Esophagus muscularis mucosa (tissue), 4 donors: ENCODE results near the gene PAPSS1.

Experiments
- EP300 ChIP-seq: sonication (generic); formaldehyde crosslinking; IDR thresholded peaks from one replicate; pipeline ENCODE4 v1.6.1; 2017; ENCODE audit warnings: antibody characterized with exemption
- POLR2A ChIP-seq: fragments of 450-650 bp; IDR thresholded peaks from one replicate; pipeline ENCODE4 v1.6.1; 2017; ENCODE audit warnings: antibody characterized with exemption, moderate library complexity, mild to moderate bottlenecking, low read depth
- POLR2AphosphoS5 ChIP-seq, 2 donors: sonication (generic); formaldehyde crosslinking; IDR thresholded peaks; one replicate each; pipeline ENCODE4 v1.6.1; 2017; ENCODE audit warnings: antibody characterized with exemption in 2 of 2
- TF ChIP-seq, protein P1 (sequence below), 3 experiments: fragments of 200-600 bp in 2 of 3; fragments of 450-650 bp in 1 of 3; sonication (generic) in 2 of 3; IDR thresholded peaks; one replicate each; pipeline ENCODE4 v1.5.1; 2017 to 2019; ENCODE audit warnings: antibody characterized with exemption in 3 of 3, mild to moderate bottlenecking in 2 of 3, moderate library complexity in 1 of 3

DNA sequence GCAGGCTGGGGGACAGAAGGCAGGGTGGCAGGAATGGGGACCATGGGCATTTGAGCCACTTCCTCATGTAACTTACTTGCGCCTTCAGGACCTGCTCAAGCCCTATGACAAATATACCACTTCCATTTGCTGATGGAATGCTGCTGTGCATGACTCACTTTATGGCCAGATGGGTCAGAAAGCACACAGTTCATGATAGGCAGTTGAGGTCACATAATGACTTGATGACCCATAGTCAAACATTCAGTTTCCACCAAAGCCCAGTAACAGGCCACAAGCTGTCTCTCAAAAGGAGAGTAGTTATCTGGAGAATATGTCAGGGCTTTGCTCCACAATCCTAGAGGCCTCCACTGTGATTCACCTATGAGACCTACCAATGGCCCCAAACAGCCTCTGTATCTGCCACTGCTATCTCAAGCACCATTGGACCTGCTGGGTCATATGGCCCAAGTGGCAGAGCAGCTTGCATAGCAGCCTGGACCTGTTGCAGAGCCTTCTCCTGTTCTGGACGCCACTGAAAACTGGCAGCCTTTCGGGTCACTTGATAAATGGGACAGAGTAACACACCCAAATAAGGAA lies 5.3 kb upstream of the PAPSS1 start:
- TF ChIP-seq, protein P1, sequence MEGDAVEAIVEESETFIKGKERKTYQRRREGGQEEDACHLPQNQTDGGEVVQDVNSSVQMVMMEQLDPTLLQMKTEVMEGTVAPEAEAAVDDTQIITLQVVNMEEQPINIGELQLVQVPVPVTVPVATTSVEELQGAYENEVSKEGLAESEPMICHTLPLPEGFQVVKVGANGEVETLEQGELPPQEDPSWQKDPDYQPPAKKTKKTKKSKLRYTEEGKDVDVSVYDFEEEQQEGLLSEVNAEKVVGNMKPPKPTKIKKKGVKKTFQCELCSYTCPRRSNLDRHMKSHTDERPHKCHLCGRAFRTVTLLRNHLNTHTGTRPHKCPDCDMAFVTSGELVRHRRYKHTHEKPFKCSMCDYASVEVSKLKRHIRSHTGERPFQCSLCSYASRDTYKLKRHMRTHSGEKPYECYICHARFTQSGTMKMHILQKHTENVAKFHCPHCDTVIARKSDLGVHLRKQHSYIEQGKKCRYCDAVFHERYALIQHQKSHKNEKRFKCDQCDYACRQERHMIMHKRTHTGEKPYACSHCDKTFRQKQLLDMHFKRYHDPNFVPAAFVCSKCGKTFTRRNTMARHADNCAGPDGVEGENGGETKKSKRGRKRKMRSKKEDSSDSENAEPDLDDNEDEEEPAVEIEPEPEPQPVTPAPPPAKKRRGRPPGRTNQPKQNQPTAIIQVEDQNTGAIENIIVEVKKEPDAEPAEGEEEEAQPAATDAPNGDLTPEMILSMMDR (IDR thresholded peaks at IDR 0.05): no peak
- no peak for TF ChIP-seq POLR2A
- no peak for TF ChIP-seq POLR2AphosphoS5 (IDR thresholded peaks at IDR 0.05)
- no peak for TF ChIP-seq EP300
